SJCRH30 (cell line): ENCODE measurements around the gene RRAGD. TPM values are rescaled to one million over a fixed set of nuclear protein-coding genes. Genes with fewer than 3 reads are reported as not detected.

Source experiments
- DNase-seq, 2 experiments: peaks; one replicate each; pipeline ENCODE4 v3.0.0-alpha.2; 2015 to 2020
- H3K27ac ChIP-seq: fragments of 250-450 bp; sonication (Bioruptor Pico); 2 replicates; pipeline ENCODE4 v1.5.1; 2020; ENCODE audit warnings: mild to moderate bottlenecking, moderate library complexity
- H3K27me3 ChIP-seq: fragments of 250-450 bp; sonication (Bioruptor Pico); 2 replicates; pipeline ENCODE4 v1.5.1; 2020; ENCODE audit warnings: mild to moderate bottlenecking, moderate library complexity
- H3K36me3 ChIP-seq: fragments of 250-450 bp; sonication (Bioruptor Pico); 2 replicates; pipeline ENCODE4 v1.5.1; 2020; ENCODE audit warnings: mild to moderate bottlenecking, moderate library complexity
- H3K4me1 ChIP-seq: fragments of 250-450 bp; sonication (Bioruptor Pico); 2 replicates; pipeline ENCODE4 v1.5.1; 2020; ENCODE audit warnings: mild to moderate bottlenecking, moderate library complexity
- H3K4me3 ChIP-seq: fragments of 250-450 bp; sonication (Bioruptor Pico); 2 replicates; pipeline ENCODE4 v1.5.1; 2020; ENCODE audit warnings: mild to moderate bottlenecking, moderate library complexity
- H3K9me3 ChIP-seq: fragments of 250-450 bp; sonication (Bioruptor Pico); replicated peaks from 2 replicates; pipeline ENCODE4 v1.5.1; 2020; ENCODE audit warnings: mild to moderate bottlenecking, moderate library complexity
- total RNA-seq: library from RNA; depleted of rRNA; stranded (reverse); fragments of >200 nt; shearing (Covaris generic); gene quantifications from 2 replicates; pipeline ENCODE4 v1.2.3, GENCODE V29; 2014

The RRAGD gene
- total RNA-seq, 1 experiment from 2014 or later, result 61.3 TPM

GRCh38 chr6:89352278-89353117, 59.6 kb downstream of the RRAGD start, which contains the start of gene UBE2J1:
Gene UBE2J1 (minus strand): TSS chr6:89352722. CDS start chr6:89352569, 153 bp downstream.
- Histone ChIP-seq H3K27me3 (no peaks in the 10 kb centered on the region), H3K4me3 (peak within 1 kb of the TSS; percentile 92), H3K9me3 (no peaks in the 10 kb centered on the region), H3K27ac (peak within 1 kb of the TSS; percentile 94), H3K36me3 (no peaks in the 10 kb centered on the region), H3K4me1 (peaks cover 7% of the 10 kb centered on the region)
- DNase-seq, result peak; percentile 85 to 88

DNA sequence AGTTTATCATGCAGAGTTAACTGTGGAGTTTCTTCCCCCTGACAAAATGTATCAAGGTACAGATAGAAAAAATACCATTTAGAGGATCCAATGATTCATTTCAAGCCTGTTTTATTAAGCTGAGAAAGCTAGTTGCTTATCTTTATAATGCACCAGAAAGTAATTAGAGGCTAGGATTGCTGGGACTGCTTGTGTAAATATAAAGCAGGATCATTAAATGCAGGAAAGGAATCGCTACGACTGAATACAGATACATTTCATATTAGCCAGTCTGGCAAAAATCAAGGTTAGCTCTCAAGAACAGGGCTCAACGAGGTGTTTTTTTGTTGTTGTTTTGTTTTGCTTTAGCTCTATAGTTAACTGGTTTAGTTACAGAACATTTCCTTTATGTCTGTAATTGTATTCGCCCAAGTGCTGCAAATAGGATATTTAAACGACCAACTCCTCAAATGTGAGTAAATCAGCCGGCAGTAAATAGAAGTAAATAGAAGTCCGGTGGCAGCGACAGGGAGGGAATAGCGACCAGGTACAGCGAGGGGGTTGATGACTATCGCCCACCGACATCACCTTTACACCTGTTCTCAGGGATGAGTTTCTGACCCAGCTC, 60.3 kb downstream of the RRAGD start:
- H3K27me3 ChIP-seq, result no peaks in the 10 kb centered on the region
- DNase-seq, result no peak
- no peaks in the 10 kb centered on the region for H3K36me3 ChIP-seq

DNA sequence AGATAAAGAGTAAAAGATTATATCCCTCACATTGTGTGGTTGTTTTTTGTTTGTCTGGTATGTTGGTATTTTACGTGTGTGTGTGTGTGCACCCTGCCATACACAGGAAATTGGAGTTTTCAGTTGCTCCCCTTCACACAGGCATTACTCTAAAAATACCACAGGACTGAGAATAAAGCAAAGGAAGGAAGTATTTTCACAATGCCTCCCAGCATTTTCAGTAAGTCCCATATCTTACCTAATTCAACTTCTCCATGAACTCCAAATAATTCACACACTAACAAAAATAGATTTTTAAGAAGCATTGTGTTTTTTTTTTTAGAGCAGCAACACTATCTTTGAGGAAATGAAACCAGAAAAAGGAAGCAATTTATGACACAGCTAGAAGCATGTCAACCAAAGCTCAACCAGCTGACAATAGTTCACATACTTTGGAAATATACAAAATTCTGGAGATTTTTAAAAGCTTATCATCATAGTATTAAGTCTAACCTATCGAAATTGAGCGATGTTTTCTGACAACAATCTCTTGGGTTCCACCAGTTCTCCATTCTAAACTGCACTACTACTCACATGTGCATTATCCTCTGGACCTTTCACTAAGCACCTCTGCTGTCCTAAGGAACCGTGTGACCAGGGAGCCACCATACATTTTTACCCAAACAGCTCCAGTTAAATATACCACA, 61.6 kb downstream of the RRAGD start:
- no peak for DNase-seq
- Histone ChIP-seq H3K27ac (no peak overlapping the region), H3K4me1 (peaks cover 7% of the 10 kb centered on the region), H3K4me3 (no peak overlapping the region), H3K27me3 (no peaks in the 10 kb centered on the region), H3K36me3 (no peaks in the 10 kb centered on the region), H3K9me3 (no peaks in the 10 kb centered on the region)

More for the DNA sequence above, 60.3 kb downstream of the RRAGD start:
- no peaks in the 10 kb centered on the region for H3K9me3 ChIP-seq
- H3K27ac ChIP-seq, result peak overlapping the region; percentile 94
- peak overlapping the region; percentile 92 for H3K4me3 ChIP-seq
- peaks cover 7% of the 10 kb centered on the region for H3K4me1 ChIP-seq

DNA sequence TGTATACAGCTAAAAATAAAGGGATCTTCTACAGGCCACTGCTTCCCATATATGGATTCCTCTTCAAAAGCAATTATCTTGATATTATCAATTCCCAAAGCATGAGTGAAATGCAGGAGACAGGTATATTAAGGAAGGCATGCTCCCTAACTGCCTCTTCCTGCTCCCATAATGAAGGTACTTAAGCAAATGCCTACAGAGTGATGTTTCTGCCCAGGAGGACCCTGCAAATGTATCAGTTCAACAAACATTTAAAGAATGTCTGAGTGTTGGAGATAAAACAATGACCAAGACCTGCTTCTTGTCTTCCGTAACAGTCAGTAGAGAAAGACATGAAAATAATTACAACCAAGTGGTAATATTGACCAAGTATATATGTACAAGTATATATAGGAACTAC, 63.7 kb downstream of the RRAGD start:
- no peaks in the 10 kb centered on the region for H3K9me3 ChIP-seq
- no peaks in the 10 kb centered on the region; the same call in 1 of the 2 replicates for H3K4me1 ChIP-seq
- no peak for DNase-seq
- no peaks in the 10 kb centered on the region for H3K36me3 ChIP-seq
- no peak overlapping the region for H3K27ac ChIP-seq
- H3K27me3 ChIP-seq, result no peaks in the 10 kb centered on the region
- no peak overlapping the region for H3K4me3 ChIP-seq

- Histone ChIP-seq H3K27ac (no peak overlapping the region), H3K4me3 (no peak overlapping the region), H3K36me3 (no peaks in the 10 kb centered on the region), H3K27me3 (no peaks in the 10 kb centered on the region), H3K4me1 (no peaks in the 10 kb centered on the region), H3K9me3 (no peaks in the 10 kb centered on the region)
- no peak for DNase-seq
Measured at GRCh38 chr6:89347825-89348224, 64.2 kb downstream of the RRAGD start.

DNA sequence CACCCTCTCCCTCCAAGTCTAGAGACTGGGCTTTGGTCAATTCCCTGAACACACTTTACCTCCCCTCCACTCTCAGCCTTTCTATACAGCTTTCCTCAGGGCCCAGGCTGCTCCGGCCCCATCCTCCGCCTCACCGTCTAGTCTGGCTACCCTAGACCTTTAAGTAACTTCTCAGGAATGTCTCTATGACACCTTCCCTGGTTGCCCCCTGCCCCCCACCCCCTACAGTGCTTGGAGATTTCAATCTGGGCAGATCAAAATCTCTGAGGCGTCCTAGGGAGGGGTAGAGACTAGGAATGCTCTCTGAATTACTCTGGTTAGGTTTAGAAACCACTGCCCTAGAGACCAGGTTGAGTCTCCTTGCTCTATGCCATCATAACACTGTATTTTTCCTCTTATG, 65.6 kb downstream of the RRAGD start:
- H3K4me3 ChIP-seq, result no peak overlapping the region
- H3K27me3 ChIP-seq, result no peaks in the 10 kb centered on the region
- DNase-seq, result no peak
- no peaks in the 10 kb centered on the region for H3K9me3 ChIP-seq
- H3K36me3 ChIP-seq, result peaks cover 10% of the 10 kb centered on the region
- H3K27ac ChIP-seq, result no peak overlapping the region
- H3K4me1 ChIP-seq, result no peaks in the 10 kb centered on the region

GRCh38 chr6:89339565-89339964, 72.5 kb downstream of the RRAGD start:
- DNase-seq, result no peak
- Histone ChIP-seq H3K9me3 (no peaks in the 10 kb centered on the region), H3K4me1 (no peaks in the 10 kb centered on the region), H3K4me3 (no peak overlapping the region), H3K27me3 (no peaks in the 10 kb centered on the region), H3K36me3 (peaks cover 53% of the 10 kb centered on the region), H3K27ac (no peak overlapping the region)

GRCh38 chr6:89335164-89335563, 76.9 kb downstream of the RRAGD start:
- no peak for DNase-seq
- no peaks in the 10 kb centered on the region for H3K9me3 ChIP-seq
- no peak overlapping the region for H3K4me3 ChIP-seq
- H3K27me3 ChIP-seq, result no peaks in the 10 kb centered on the region
- H3K27ac ChIP-seq, result no peak overlapping the region
- peaks cover 66% of the 10 kb centered on the region for H3K36me3 ChIP-seq
- no peaks in the 10 kb centered on the region for H3K4me1 ChIP-seq

DNA sequence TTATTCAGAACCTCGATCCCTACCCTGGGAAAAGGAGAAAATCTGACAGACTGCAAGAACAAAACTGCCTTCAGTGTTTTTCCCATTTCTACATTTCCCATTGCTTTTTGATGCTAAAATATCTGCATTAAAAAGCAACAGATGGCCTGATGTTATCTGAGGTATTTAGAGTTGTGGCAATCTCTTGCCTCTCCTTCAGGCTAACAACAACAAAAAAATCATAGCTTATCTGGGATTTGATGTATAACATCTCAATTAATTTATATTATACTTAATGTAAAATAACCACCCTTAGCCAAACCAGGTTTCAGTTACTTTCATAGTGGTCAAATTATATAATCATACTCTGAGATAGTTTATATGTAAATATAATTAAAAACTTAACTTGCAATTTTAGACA, 81.2 kb downstream of the RRAGD start:
- peaks cover 73% of the 10 kb centered on the region for H3K36me3 ChIP-seq
- H3K4me1 ChIP-seq, result no peaks in the 10 kb centered on the region
- no peak for DNase-seq
- H3K27me3 ChIP-seq, result no peaks in the 10 kb centered on the region
- no peaks in the 10 kb centered on the region for H3K9me3 ChIP-seq
- no peak overlapping the region for H3K27ac ChIP-seq
- H3K4me3 ChIP-seq, result no peak overlapping the region

- H3K4me1 ChIP-seq, result no peaks in the 10 kb centered on the region
- no peaks in the 10 kb centered on the region for H3K9me3 ChIP-seq
- DNase-seq, result no peak
- no peaks in the 10 kb centered on the region for H3K27me3 ChIP-seq
- H3K36me3 ChIP-seq, result peaks cover 57% of the 10 kb centered on the region
- H3K4me3 ChIP-seq, result no peak overlapping the region
- H3K27ac ChIP-seq, result no peak overlapping the region
Measured at GRCh38 chr6:89328976-89329375, 83.1 kb downstream of the RRAGD start.

DNA sequence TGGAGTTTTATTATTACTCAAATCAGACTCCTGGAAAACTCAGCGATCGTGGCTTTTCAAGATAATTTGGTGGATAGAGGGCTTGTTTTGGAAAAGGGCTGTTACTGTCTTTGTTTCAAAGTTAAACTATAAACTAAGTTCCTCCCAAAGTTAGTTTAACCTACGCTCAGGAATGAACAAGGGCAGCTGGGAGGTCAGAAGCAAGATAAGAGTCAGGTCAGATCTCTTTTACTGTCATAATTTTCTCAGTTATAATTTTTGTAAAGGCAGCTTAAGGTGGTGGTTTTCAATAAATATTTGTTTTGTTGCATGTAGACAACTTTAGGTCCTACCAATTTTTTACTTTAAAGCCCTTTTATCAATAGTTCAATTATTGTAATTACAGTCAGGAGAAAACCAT, 87.8 kb downstream of the RRAGD start:
- H3K4me1 ChIP-seq, result no peaks in the 10 kb centered on the region
- peaks cover 10% of the 10 kb centered on the region for H3K9me3 ChIP-seq
- peaks cover 20% of the 10 kb centered on the region for H3K36me3 ChIP-seq
- H3K27ac ChIP-seq, result no peak overlapping the region
- no peak overlapping the region for H3K4me3 ChIP-seq
- H3K27me3 ChIP-seq, result no peaks in the 10 kb centered on the region
- DNase-seq, result no peak

DNA sequence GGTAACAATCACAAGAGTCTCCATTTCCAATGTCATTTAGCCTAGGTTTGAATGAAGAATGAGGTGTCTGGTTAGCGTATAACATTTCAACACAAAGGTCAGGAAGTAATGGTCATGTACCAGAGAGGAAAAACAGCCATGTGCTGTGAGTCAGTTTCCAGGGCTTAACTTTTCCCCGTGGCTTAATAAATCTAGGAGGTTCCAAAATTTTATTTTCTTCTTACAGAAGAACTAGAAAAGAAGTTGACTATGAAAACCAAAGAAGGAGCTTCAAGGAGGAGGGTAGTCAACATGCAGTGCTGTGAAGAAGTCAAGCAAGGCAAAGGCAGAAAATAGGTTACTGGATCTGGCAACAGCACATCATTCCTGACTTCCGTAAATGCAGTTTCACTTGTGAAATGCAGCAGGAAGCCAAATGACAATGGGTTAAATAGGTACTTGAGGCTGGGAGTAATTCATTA, 88.5 kb downstream of the RRAGD start:
- Histone ChIP-seq H3K36me3 (peaks cover 13% of the 10 kb centered on the region), H3K4me1 (no peaks in the 10 kb centered on the region), H3K27ac (no peak overlapping the region), H3K9me3 (peaks cover 12% of the 10 kb centered on the region), H3K4me3 (no peak overlapping the region), H3K27me3 (no peaks in the 10 kb centered on the region)
- no peak for DNase-seq

GRCh38 chr6:89321131-89321970, 90.7 kb downstream of the RRAGD start:
- Histone ChIP-seq H3K36me3 (no peaks in the 10 kb centered on the region), H3K9me3 (peaks cover 12% of the 10 kb centered on the region), H3K4me1 (no peaks in the 10 kb centered on the region), H3K27ac (no peak overlapping the region), H3K27me3 (no peaks in the 10 kb centered on the region), H3K4me3 (no peak overlapping the region)
- DNase-seq, result no peak

DNA sequence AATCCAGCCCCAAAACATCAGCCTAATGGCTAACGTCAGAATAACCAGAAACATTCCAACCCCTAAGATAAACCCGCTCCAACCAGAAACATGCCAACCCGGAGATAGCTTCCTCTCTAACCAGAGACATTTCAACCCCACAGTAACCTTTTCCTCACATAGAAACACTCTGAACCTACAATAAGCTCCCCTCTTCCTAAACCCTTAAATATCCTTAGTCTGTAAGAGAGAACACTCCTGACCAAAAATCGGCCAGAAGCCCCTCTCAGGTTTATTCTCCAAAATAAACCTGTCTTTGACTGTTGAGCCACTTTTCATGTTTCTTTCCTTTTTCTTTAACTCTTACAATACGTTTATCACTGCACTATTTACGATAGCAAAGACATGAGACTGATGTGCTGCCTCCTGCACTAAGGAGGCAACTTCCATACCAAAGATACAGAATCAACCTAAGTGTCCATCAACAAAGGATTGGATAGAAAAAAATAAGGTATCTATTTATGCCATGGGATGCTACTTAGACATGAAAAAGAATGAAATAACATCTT, 92.0 kb downstream of the RRAGD start:
- Histone ChIP-seq H3K4me3 (no peak overlapping the region), H3K27ac (no peak overlapping the region), H3K4me1 (no peaks in the 10 kb centered on the region), H3K36me3 (no peaks in the 10 kb centered on the region), H3K27me3 (no peaks in the 10 kb centered on the region), H3K9me3 (peaks cover 12% of the 10 kb centered on the region)
- DNase-seq, result no peak
